ENCODE measurements around the gene SCG5.
"Not testable (repeated sequence)": the region's sequence is repeated elsewhere in the genome, so short reads cannot be mapped to it uniquely, and the experiment has no call there.

DNA sequence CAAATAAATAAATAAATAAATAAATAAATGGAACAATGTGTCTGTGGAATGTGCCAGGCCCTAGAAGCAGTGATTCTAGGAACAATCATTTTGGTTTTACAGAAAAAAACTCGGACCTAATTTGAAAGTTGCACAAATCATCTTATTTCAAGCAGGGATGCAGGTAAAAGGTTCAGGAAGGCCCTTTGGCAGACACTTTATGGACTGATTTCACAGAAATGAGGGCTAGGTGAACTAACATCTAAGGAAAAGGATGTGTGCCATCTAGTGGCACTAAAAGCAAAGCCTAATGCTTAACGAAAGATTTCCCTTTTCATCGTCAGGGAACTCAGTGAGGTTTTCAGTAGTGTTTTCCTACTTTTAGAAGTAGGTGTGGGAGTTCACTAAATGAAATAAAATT lies 30.8 kb upstream of the SCG5 start:
- TF ChIP-seq, protein P1, sequence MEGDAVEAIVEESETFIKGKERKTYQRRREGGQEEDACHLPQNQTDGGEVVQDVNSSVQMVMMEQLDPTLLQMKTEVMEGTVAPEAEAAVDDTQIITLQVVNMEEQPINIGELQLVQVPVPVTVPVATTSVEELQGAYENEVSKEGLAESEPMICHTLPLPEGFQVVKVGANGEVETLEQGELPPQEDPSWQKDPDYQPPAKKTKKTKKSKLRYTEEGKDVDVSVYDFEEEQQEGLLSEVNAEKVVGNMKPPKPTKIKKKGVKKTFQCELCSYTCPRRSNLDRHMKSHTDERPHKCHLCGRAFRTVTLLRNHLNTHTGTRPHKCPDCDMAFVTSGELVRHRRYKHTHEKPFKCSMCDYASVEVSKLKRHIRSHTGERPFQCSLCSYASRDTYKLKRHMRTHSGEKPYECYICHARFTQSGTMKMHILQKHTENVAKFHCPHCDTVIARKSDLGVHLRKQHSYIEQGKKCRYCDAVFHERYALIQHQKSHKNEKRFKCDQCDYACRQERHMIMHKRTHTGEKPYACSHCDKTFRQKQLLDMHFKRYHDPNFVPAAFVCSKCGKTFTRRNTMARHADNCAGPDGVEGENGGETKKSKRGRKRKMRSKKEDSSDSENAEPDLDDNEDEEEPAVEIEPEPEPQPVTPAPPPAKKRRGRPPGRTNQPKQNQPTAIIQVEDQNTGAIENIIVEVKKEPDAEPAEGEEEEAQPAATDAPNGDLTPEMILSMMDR (IDR thresholded peaks at IDR 0.05) = peak in 2 of 4 experiments; percentile 9 to 46
- TF ChIP-seq POLR2A (IDR thresholded peaks at IDR 0.05) = not testable (repeated sequence)

Measured in gastroesophageal sphincter (tissue), 3 donors.